Chondrocyte (in vitro differentiated cells): ENCODE results near the gene SLC16A8. TPM values are rescaled to one million over a fixed set of nuclear protein-coding genes. Genes with fewer than 3 reads are reported as not detected.

ENCODE experiments used
- DNase-seq: peaks from one replicate; pipeline ENCODE4 v3.0.0; 2021; ENCODE audit warnings: mixed read lengths, low spot score
- H3K27ac Mint-ChIP-seq: one replicate; pipeline ENCODE4 v1.8.0; 2021; ENCODE audit warnings: mild to moderate bottlenecking, moderate library complexity, mixed read lengths; ENCODE audit not compliant: unreplicated experiment
- H3K27me3 Mint-ChIP-seq: 2 replicates; pipeline ENCODE4 v1.8.0; 2021; ENCODE audit warnings: low read depth, mixed read lengths
- H3K36me3 Mint-ChIP-seq: 2 replicates; pipeline ENCODE4 v1.8.0; 2021; ENCODE audit warnings: low read depth, mixed read lengths
- H3K4me1 Mint-ChIP-seq: 2 replicates; pipeline ENCODE4 v1.8.0; 2021; ENCODE audit warnings: low read depth, mild to moderate bottlenecking, mixed read lengths
- H3K4me3 Mint-ChIP-seq: one replicate; pipeline ENCODE4 v1.8.0; 2021; ENCODE audit warnings: mild to moderate bottlenecking, moderate library complexity, mixed read lengths; ENCODE audit not compliant: unreplicated experiment
- H3K9me3 Mint-ChIP-seq: 2 replicates; pipeline ENCODE4 v1.8.0; 2021; ENCODE audit warnings: low read depth, mixed read lengths
- total RNA-seq: library from RNA; stranded (reverse); gene quantifications from 3 replicates; pipeline ENCODE4 v1.2.1, GENCODE V29; 2021
- TF ChIP-seq, protein P1 (sequence below): fragments of 200-600 bp; sonication (generic); IDR thresholded peaks from 2 replicates; pipeline ENCODE4 v1.5.0; 2021; ENCODE audit warnings: antibody characterized with exemption, mild to moderate bottlenecking, moderate library complexity

Gene SLC16A8
- total RNA-seq, 1 donor from 2014 or later: 0.50 TPM

DNA sequence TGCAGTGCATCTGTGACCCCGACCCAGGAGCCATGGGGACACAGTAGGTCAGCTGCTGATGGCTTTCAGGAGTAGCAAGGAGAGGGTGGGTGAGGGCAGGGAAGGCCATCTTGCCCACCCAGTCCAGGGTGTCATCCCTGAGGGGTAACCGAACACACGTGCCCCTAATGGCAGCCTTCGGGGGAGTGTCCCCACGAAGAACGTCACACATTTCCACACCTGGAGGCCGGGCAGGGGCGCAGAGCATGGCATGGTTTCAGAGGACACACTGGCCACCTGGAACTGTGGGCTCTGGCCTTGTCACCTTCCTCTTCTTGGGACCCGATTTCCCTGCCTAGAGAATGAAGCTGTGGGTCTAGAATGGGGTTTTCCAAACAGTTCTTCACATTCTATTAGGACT, 45.9 kb upstream of the SLC16A8 start:
- no peaks in the 10 kb centered on the region for H3K9me3 Mint-ChIP-seq
- no peak overlapping the region for H3K4me3 Mint-ChIP-seq
- peaks cover 1% of the 10 kb centered on the region for H3K36me3 Mint-ChIP-seq
- no peak overlapping the region for H3K27ac Mint-ChIP-seq
- TF ChIP-seq, protein P1, sequence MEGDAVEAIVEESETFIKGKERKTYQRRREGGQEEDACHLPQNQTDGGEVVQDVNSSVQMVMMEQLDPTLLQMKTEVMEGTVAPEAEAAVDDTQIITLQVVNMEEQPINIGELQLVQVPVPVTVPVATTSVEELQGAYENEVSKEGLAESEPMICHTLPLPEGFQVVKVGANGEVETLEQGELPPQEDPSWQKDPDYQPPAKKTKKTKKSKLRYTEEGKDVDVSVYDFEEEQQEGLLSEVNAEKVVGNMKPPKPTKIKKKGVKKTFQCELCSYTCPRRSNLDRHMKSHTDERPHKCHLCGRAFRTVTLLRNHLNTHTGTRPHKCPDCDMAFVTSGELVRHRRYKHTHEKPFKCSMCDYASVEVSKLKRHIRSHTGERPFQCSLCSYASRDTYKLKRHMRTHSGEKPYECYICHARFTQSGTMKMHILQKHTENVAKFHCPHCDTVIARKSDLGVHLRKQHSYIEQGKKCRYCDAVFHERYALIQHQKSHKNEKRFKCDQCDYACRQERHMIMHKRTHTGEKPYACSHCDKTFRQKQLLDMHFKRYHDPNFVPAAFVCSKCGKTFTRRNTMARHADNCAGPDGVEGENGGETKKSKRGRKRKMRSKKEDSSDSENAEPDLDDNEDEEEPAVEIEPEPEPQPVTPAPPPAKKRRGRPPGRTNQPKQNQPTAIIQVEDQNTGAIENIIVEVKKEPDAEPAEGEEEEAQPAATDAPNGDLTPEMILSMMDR: no peak
- peaks cover 5% of the 10 kb centered on the region for H3K4me1 Mint-ChIP-seq
- H3K27me3 Mint-ChIP-seq: no peaks in the 10 kb centered on the region
- no peak for DNase-seq

DNA sequence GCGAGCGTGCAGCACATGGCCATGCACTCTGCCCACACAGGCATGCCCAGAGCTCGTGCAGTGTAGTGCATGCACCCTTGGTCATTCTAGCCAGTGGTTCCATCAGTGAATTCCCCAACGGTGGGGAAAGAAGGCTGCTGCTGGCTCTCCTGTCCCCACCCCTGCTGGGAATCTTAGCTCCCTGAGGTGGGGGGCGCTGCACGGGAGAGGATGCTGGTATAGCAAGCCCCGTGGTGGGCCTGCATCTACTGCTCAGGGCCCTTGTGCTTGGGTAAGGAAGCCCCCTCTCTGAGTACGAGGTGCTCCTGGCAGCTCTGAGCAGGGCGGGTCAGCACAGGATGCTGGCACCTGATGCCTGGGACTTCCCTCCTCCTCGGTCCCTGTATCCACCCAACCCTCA, 45.0 kb upstream of the SLC16A8 start:
- Mint-ChIP-seq H3K36me3 (peaks cover 3% of the 10 kb centered on the region), H3K27ac (no peak overlapping the region), H3K4me1 (peaks cover 4% of the 10 kb centered on the region), H3K9me3 (no peaks in the 10 kb centered on the region), H3K4me3 (no peak overlapping the region), H3K27me3 (no peaks in the 10 kb centered on the region)
- DNase-seq: no peak
- TF ChIP-seq, protein P1: no peak

DNA sequence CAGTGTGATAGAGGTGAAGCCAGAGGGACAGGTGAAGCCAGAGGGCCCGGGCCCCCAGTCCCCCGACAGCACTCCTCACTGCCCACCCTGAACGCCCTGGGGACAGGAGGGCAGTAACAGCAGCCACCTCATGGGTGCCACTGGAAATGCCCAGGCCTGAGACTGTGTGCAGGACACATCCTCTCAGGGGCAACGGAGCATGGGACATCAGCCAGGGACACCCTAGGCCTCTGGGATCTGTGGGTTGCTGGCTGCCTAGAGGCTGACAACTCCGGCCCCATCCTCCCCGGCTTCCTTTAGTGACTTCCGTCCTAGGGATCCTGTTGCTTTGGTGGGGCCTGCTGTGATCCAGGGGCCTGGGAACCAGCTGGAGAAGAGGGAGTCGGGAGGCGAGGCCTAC, 43.9 kb upstream of the SLC16A8 start:
- H3K9me3 Mint-ChIP-seq: no peaks in the 10 kb centered on the region
- H3K4me3 Mint-ChIP-seq: no peak overlapping the region
- TF ChIP-seq, protein P1: no peak
- H3K4me1 Mint-ChIP-seq: peaks cover 4% of the 10 kb centered on the region
- H3K27ac Mint-ChIP-seq: no peak overlapping the region
- DNase-seq: no peak
- H3K27me3 Mint-ChIP-seq: no peaks in the 10 kb centered on the region
- H3K36me3 Mint-ChIP-seq: peaks cover 3% of the 10 kb centered on the region

DNA sequence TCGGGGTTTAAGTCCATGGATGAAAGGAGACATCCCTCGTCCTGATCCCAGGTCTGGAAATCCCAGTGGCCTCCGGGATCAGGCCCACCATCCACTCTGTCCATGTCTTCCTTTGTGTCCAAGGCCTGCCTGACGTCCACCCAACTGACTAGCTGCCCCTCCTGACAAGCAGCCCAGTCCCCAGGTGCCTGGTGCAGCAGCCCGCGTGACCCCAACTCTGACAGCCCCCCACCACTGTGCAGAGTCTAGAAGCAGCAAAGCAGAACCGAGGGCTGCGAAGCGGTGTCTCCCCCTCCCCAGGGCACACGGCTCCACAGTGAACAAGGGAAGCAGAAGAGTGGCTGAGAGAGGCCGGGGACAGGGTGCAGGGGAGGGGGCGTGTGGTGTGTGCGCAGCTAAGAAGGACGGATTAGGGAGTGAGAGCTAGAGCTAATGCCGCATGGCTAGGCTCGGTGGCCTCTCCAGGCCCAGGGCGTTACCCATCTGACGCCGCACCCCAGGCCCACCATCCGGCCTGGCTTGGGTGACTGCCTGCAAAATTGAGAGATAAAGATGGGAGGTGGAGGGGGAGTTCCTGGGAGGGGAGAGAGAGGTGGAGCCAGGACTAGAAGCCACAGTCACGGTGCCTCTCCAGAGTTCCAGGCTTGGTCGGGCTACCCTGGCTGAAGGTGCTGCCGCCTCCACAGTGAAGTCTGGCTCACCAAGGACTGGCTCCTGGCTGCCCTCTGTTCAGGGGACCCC, 43.1 kb upstream of the SLC16A8 start:
- no peak overlapping the region for H3K4me3 Mint-ChIP-seq
- no peak for DNase-seq
- no peaks in the 10 kb centered on the region for H3K9me3 Mint-ChIP-seq
- peaks cover 2% of the 10 kb centered on the region for H3K36me3 Mint-ChIP-seq
- no peaks in the 10 kb centered on the region for H3K27me3 Mint-ChIP-seq
- H3K27ac Mint-ChIP-seq: no peak overlapping the region
- TF ChIP-seq, protein P1: no peak
- H3K4me1 Mint-ChIP-seq: peaks cover 4% of the 10 kb centered on the region

DNA sequence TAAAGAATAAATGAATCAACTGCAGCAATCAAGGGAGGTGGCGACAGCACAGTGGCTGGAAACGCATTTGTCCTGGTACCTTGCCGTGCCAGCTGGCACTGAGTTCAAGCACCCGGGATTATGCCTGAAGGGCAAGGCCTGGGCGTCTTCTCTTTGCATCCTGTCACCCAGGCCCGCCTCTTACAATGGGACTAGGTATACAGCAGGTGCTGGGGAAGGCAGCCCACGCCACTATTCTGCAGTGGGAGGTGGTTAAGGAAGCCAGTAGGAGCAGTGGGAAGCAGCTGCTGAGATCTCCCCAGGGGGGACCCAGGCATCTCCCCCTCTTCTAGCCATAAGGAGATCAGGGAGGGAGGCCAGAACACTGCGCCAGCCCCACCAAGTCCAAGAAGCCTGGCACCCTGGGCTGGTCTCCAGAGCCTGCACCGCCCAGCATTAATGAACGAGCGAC, 41.8 kb upstream of the SLC16A8 start:
- Mint-ChIP-seq H3K4me1 (no peaks in the 10 kb centered on the region), H3K36me3 (peaks cover 1% of the 10 kb centered on the region), H3K9me3 (no peaks in the 10 kb centered on the region), H3K4me3 (no peak overlapping the region), H3K27me3 (no peaks in the 10 kb centered on the region), H3K27ac (no peak overlapping the region)
- TF ChIP-seq, protein P1: no peak
- DNase-seq: no peak
